Progenitor cell of endocrine pancreas (in vitro differentiated cells): Measurements from ENCODE around the gene ANO2. TPM values are rescaled to one million over a fixed set of nuclear protein-coding genes. Genes with fewer than 3 reads are reported as not detected.

ENCODE experiments used
- DNase-seq: peaks from one replicate; pipeline ENCODE4 v3.0.0; 2021; ENCODE audit warnings: low spot score; ENCODE audit not compliant: unreplicated experiment
- H3K27ac Mint-ChIP-seq: 2 replicates; pipeline ENCODE4 v1.8.0; 2021; ENCODE audit warnings: mild to moderate bottlenecking, moderate library complexity, mixed read lengths
- H3K27me3 Mint-ChIP-seq: 2 replicates; pipeline ENCODE4 v1.8.0; 2021; ENCODE audit warnings: mixed read lengths
- H3K36me3 Mint-ChIP-seq: 2 replicates; pipeline ENCODE4 v1.8.0; 2022; ENCODE audit warnings: mixed read lengths; ENCODE audit not compliant: insufficient read depth
- H3K4me1 Mint-ChIP-seq: 2 replicates; pipeline ENCODE4 v1.8.0; 2021; ENCODE audit warnings: low read depth, mixed read lengths
- H3K4me3 Mint-ChIP-seq: 2 replicates; pipeline ENCODE4 v1.8.0; 2021; ENCODE audit warnings: low read depth, mild to moderate bottlenecking, moderate library complexity, mixed read lengths
- H3K9me3 Mint-ChIP-seq: 2 replicates; pipeline ENCODE4 v1.8.0; 2021; ENCODE audit warnings: low read depth, mixed read lengths
- total RNA-seq: library from RNA; stranded (reverse); gene quantifications from 2 replicates; pipeline ENCODE4 v1.2.1, GENCODE V29; 2021
- TF ChIP-seq, protein P1 (sequence below): fragments of 200-600 bp; sonication (generic); IDR thresholded peaks from one replicate; pipeline ENCODE4 v1.5.0; 2021; ENCODE audit warnings: antibody characterized with exemption, mild to moderate bottlenecking; ENCODE audit not compliant: unreplicated experiment

Gene ANO2
- total RNA-seq, 1 donor from 2014 or later = 2.8 TPM

- no peak overlapping the region for H3K27ac Mint-ChIP-seq
- H3K9me3 Mint-ChIP-seq = no peaks in the 10 kb centered on the region
- H3K36me3 Mint-ChIP-seq = no peaks in the 10 kb centered on the region
- H3K4me3 Mint-ChIP-seq = no peak overlapping the region
- H3K4me1 Mint-ChIP-seq = no peaks in the 10 kb centered on the region
- H3K27me3 Mint-ChIP-seq = peaks cover under 1% of the 10 kb centered on the region
- DNase-seq = no peak
- TF ChIP-seq, protein P1, sequence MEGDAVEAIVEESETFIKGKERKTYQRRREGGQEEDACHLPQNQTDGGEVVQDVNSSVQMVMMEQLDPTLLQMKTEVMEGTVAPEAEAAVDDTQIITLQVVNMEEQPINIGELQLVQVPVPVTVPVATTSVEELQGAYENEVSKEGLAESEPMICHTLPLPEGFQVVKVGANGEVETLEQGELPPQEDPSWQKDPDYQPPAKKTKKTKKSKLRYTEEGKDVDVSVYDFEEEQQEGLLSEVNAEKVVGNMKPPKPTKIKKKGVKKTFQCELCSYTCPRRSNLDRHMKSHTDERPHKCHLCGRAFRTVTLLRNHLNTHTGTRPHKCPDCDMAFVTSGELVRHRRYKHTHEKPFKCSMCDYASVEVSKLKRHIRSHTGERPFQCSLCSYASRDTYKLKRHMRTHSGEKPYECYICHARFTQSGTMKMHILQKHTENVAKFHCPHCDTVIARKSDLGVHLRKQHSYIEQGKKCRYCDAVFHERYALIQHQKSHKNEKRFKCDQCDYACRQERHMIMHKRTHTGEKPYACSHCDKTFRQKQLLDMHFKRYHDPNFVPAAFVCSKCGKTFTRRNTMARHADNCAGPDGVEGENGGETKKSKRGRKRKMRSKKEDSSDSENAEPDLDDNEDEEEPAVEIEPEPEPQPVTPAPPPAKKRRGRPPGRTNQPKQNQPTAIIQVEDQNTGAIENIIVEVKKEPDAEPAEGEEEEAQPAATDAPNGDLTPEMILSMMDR = no peak
These were observed 160.5 kb downstream of the ANO2 start for GRCh38 chr12:5784462-5785130.

DNA sequence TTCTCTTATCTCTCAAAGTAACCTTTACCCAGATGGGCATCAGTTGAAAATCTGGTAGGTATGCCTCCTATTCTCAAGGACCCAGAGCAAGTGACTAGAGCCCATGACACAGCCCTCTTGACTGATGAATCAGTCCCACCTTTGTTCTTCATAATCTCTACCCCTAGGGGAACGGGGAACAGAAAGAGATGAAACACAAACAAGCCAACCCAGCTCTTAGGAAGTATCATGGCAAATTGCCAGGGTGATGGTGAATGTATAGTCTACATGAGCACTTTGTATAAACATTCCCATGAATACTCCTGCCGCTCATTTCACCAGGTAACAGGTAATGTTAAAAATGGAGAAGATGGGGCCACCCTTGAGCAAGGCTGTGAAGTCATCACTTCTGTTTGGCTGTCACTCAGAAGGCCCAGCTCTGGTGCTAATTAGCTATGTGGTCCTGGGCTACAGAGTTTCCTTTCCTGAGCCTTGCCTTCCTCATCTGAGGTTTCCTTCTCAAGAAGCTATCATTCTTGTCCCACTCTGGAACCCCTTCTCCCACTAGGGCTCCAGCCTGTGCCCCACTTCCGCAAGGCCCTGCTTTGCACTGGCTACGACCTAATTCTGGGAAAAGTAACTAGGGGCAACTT, 161.7 kb downstream of the ANO2 start:
- Mint-ChIP-seq H3K36me3 (no peaks in the 10 kb centered on the region), H3K4me3 (no peak overlapping the region)

DNA sequence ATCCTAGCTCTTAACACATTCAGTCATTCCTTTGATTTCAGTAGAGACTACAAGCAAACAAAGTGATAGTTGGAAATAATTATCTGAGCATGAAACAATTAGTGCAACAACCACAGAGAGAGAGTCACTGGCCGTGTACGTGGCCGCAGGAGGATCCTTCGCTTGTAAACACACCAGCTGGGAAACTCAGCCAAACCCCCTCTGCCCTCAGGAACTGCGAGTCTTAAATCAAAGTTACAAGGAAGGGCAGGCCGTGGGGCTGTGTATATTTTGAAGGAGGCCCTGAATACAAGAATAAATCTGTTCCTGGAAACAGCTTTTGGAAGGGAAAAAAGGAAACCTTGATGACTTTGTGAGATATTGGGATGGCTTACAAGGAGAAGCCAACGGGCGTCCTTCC, 164.5 kb downstream of the ANO2 start:
- peak; percentile 4 for DNase-seq
- no peaks in the 10 kb centered on the region for H3K36me3 Mint-ChIP-seq
- no peaks in the 10 kb centered on the region for H3K9me3 Mint-ChIP-seq
- no peak overlapping the region for H3K4me3 Mint-ChIP-seq
- H3K27me3 Mint-ChIP-seq = no peaks in the 10 kb centered on the region
- no peak overlapping the region for H3K27ac Mint-ChIP-seq
- no peaks in the 10 kb centered on the region for H3K4me1 Mint-ChIP-seq
- TF ChIP-seq, protein P1 = no peak

More for the DNA sequence above, 161.7 kb downstream of the ANO2 start:
- no peak overlapping the region for H3K27ac Mint-ChIP-seq
- no peaks in the 10 kb centered on the region for H3K27me3 Mint-ChIP-seq
- no peaks in the 10 kb centered on the region for H3K9me3 Mint-ChIP-seq
- peak; percentile 1 for DNase-seq
- TF ChIP-seq, protein P1 = no peak
- H3K4me1 Mint-ChIP-seq = no peaks in the 10 kb centered on the region

DNA sequence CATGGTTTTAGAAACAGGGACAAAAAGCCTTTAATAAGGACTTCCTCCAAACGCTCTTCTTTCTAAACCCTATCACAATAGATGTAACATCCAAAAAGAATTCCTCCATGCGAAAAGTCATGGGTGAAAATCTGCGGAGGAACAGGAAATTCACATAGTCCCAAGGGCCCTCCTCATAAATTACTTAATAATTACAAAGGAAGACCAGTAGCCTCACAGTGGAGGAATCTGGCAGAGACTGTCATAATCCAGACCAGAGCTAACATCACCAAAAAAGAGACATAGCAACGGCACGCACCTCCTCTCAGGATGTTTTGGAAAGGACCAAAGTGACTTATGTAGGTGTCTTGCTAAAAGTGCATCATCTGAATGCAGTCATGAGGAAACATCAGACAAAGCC, 165.7 kb downstream of the ANO2 start:
- Mint-ChIP-seq H3K36me3 (no peaks in the 10 kb centered on the region), H3K4me3 (no peak overlapping the region), H3K27me3 (peaks cover 5% of the 10 kb centered on the region), H3K4me1 (no peaks in the 10 kb centered on the region), H3K27ac (no peak overlapping the region), H3K9me3 (no peaks in the 10 kb centered on the region)
- TF ChIP-seq, protein P1 = no peak
- no peak for DNase-seq

DNA sequence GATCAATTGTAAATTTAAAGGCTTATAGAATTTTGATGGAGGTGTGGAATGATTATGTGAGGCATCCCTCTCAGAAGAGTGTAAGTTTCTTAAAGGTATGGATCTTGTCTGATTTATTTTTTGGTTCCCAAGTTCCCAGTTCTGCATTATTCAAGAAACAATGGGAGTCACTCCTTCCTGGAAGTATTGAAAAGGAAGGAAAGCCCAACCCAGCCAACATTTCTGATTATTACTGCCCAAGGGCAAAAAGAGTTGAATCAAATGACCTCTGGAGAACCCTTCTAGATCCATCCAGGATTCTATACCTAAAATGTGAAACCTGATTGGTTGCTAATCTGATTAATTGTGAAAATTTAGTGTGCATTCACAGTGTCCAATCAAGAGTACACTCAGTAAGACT, 166.2 kb downstream of the ANO2 start:
- peaks cover 5% of the 10 kb centered on the region for H3K27me3 Mint-ChIP-seq
- H3K9me3 Mint-ChIP-seq = no peaks in the 10 kb centered on the region
- H3K4me3 Mint-ChIP-seq = no peak overlapping the region
- H3K27ac Mint-ChIP-seq = no peak overlapping the region
- DNase-seq = no peak
- TF ChIP-seq, protein P1 = no peak
- H3K4me1 Mint-ChIP-seq = no peaks in the 10 kb centered on the region
- H3K36me3 Mint-ChIP-seq = no peaks in the 10 kb centered on the region
